HepG2 (cell line): ENCODE data around the gene USE1. TPM values are rescaled to one million over a fixed set of nuclear protein-coding genes. Genes with fewer than 3 reads are reported as not detected.

Experiments used
- ATAC-seq: fragments of 200-7000 bp; cut with Tn5 transposase; 3 replicates; pipeline ENCODE4 v1.9.1; 2020; ENCODE audit warnings: mild to moderate bottlenecking, moderate library complexity
- BruUV-seq: library from RNA; stranded (reverse); fragments of 400-500 nt; replicated peaks from 2 replicates; lab custom pipeline; 2021; lab: Mats Ljungman, UMichigan
- CTCF ChIA-PET: fragments of 300-600 bp; formaldehyde crosslinking; extraction: SDS; loops from one replicate; lab custom pipeline; 2021; ENCODE audit warnings: low total read pairs, inconsistent platforms, low intra/inter-chr PET ratio; lab: Yijun Ruan, JAX
- POLR2A ChIA-PET: fragments of 350-600 bp; sonication (Branson Sonifier 250); formaldehyde crosslinking; loops from one replicate; lab custom pipeline; 2020; ENCODE audit warnings: antibody characterized with exemption, inconsistent platforms; lab: Yijun Ruan, JAX
- DNase-seq: peaks from one replicate; pipeline ENCODE4 v3.0.0-alpha.2; 2015; ENCODE audit warnings: low spot score
- FAIRE-seq: peaks from 3 replicates; lab custom pipeline; 2011; peaks lifted over from hg19 to GRCh38; lab: Jason Lieb, UNC
- H2AFZ ChIP-seq: one replicate; pipeline ENCODE4 v1.6.1; 2011; ENCODE audit warnings: low read length, inconsistent platforms
- H3K27ac ChIP-seq: fragments of 300-600 bp; 3 replicates; pipeline ENCODE4 v1.8.0; 2011; ENCODE audit warnings: mixed run types, mild to moderate bottlenecking, mixed read lengths, low read length, inconsistent platforms; ENCODE audit not compliant: insufficient read depth; ENCODE audit errors: extremely low read length
- H3K27me3 ChIP-seq, 2 experiments: fragments of 200-600 bp in 1 of 2; 2 replicates in 1 of 2; 3 replicates in 1 of 2; pipeline versions ENCODE4 v1.6.0 to v1.8.0; 2011; ENCODE audit warnings: low read length in 2 of 2, mild to moderate bottlenecking in 2 of 2, moderate library complexity in 2 of 2, inconsistent platforms in 1 of 2; ENCODE audit not compliant: insufficient read depth in 2 of 2, control insufficient read depth in 1 of 2
- H3K36me3 ChIP-seq, 2 experiments: fragments of 200-600 bp in 1 of 2; replicated peaks in 1 of 2; 2 replicates in 1 of 2; 3 replicates in 1 of 2; pipeline versions ENCODE4 v1.5.1 to v1.8.0; 2011; ENCODE audit warnings: low read length in 2 of 2, inconsistent platforms in 1 of 2; ENCODE audit not compliant: insufficient read depth in 2 of 2, control insufficient read depth in 1 of 2
- H3K4me1 ChIP-seq: 2 replicates; pipeline ENCODE4 v1.5.1; 2012; ENCODE audit warnings: low read length, inconsistent platforms; ENCODE audit not compliant: insufficient read depth
- H3K4me2 ChIP-seq: 2 replicates; pipeline ENCODE4 v1.6.0; 2011; ENCODE audit warnings: low read depth, low read length, inconsistent platforms
- H3K4me3 ChIP-seq, 3 experiments: fragments of 200-600 bp in 1 of 3; sonication (generic), shearing (Covaris generic) in 1 of 3; replicated peaks in 1 of 3; 2 replicates each; pipeline ENCODE4 v1.5.1; 2011 to 2016; ENCODE audit warnings: low read length in 3 of 3, inconsistent platforms in 2 of 3, low read depth in 2 of 3, mild to moderate bottlenecking in 2 of 3, control low read depth in 1 of 3, mixed read lengths in 1 of 3; ENCODE audit not compliant: insufficient read depth in 1 of 3
- H3K79me2 ChIP-seq: one replicate; pipeline ENCODE4 v1.6.1; 2011; ENCODE audit warnings: low read length, inconsistent platforms; ENCODE audit not compliant: insufficient read depth
- H3K9ac ChIP-seq: 2 replicates; pipeline ENCODE4 v1.6.0; 2011; ENCODE audit warnings: mild to moderate bottlenecking, low read depth, low read length, inconsistent platforms; ENCODE audit not compliant: insufficient read depth
- H3K9me3 ChIP-seq: 2 replicates; pipeline ENCODE4 v1.5.1; 2012; ENCODE audit warnings: mild to moderate bottlenecking, low read length
- H4K20me1 ChIP-seq: 2 replicates; pipeline ENCODE4 v1.6.0; 2011; ENCODE audit warnings: inconsistent platforms, mild to moderate bottlenecking, low read length, moderate library complexity; ENCODE audit not compliant: insufficient read depth
- AGO2 ChIP-seq: fragments of 200-400 bp; formaldehyde crosslinking; optimal IDR thresholded peaks from 2 replicates; pipeline ENCODE3; 2017; ENCODE audit warnings: mild to moderate bottlenecking, low read depth, low read length, moderate library complexity
- MAZ ChIP-seq, 2 experiments: sonication (generic) in 1 of 2; formaldehyde crosslinking in 1 of 2; IDR thresholded peaks; 2 replicates each; pipeline versions ENCODE4 v1.5.0 to v1.6.1; 2012 to 2020; ENCODE audit warnings: low read depth in 2 of 2, mild to moderate bottlenecking in 2 of 2, borderline replicate concordance in 1 of 2, improper control_type of control experiment in 1 of 2, low read length in 1 of 2, missing genetic modification reagents in 1 of 2, moderate library complexity in 1 of 2
- NFE2L2 ChIP-seq: fragments of 150-350 bp; IDR thresholded peaks from 2 replicates; pipeline ENCODE4 v1.6.1; 2014; ENCODE audit warnings: low read length
- PAX8 ChIP-seq: sonication (generic); formaldehyde crosslinking; IDR thresholded peaks from 2 replicates; pipeline ENCODE4 v1.8.0; 2022; ENCODE audit warnings: mild to moderate bottlenecking, missing genetic modification reagents, borderline replicate concordance
- PHF21A ChIP-seq: sonication (generic); formaldehyde crosslinking; IDR thresholded peaks from 2 replicates; pipeline ENCODE4 v1.5.0; 2020; ENCODE audit warnings: mild to moderate bottlenecking, missing genetic modification reagents
- REL ChIP-seq: sonication (generic); formaldehyde crosslinking; conservative IDR thresholded peaks from 2 replicates; pipeline ENCODE4 v1.8.0; 2022; ENCODE audit warnings: mild to moderate bottlenecking, missing genetic modification reagents, moderate library complexity
- SAP130 ChIP-seq: IDR thresholded peaks from 2 replicates; pipeline ENCODE4 v1.6.1; 2016; ENCODE audit warnings: low read depth
- SIX1 ChIP-seq: sonication (generic); formaldehyde crosslinking; IDR thresholded peaks from 2 replicates; pipeline ENCODE4 v1.4.0; 2020; ENCODE audit warnings: missing genetic modification reagents, borderline replicate concordance
- TFDP1 ChIP-seq: IDR thresholded peaks from 2 replicates; pipeline ENCODE4 v1.6.1; 2016; ENCODE audit warnings: missing compliant biosample characterization, missing genetic modification reagents, borderline replicate concordance
- ZGPAT ChIP-seq: IDR thresholded peaks from 2 replicates; pipeline ENCODE4 v1.6.1; 2016; ENCODE audit warnings: mild to moderate bottlenecking
- ZNF18 ChIP-seq: sonication (generic); formaldehyde crosslinking; IDR thresholded peaks from 2 replicates; pipeline ENCODE4 v1.8.0; 2022; ENCODE audit warnings: mild to moderate bottlenecking, missing genetic modification reagents; ENCODE audit not compliant: insufficient replicate concordance
- ZNF552 ChIP-seq: sonication (generic); formaldehyde crosslinking; IDR thresholded peaks from 2 replicates; pipeline ENCODE4 v1.9.0; 2022; ENCODE audit warnings: missing genetic modification reagents, mild to moderate bottlenecking, borderline replicate concordance
- ZNF704 ChIP-seq: sonication (generic); formaldehyde crosslinking; IDR thresholded peaks from 2 replicates; pipeline ENCODE4 v1.8.1; 2023; ENCODE audit warnings: mild to moderate bottlenecking, inconsistent platforms, moderate library complexity, missing genetic modification reagents, borderline replicate concordance
- ZNF772 ChIP-seq: sonication (generic); formaldehyde crosslinking; IDR thresholded peaks from 2 replicates; pipeline ENCODE4 v1.5.0; 2020; ENCODE audit warnings: mild to moderate bottlenecking, missing genetic modification reagents
- ZSCAN29 ChIP-seq: sonication (generic); formaldehyde crosslinking; conservative IDR thresholded peaks from 2 replicates; pipeline ENCODE4 v1.4.0; 2020; ENCODE audit warnings: mild to moderate bottlenecking, missing genetic modification reagents
- WGBS: methylation state at CpG from one replicate; pipeline ENCODE4 v1.1.6; 2017; ENCODE audit warnings: low lambda C conversion rate; 5-methylcytosine and 5-hydroxymethylcytosine counted together
- in situ Hi-C: cut with HindIII; loops from 2 replicates; pipeline ENCODE4 v1.10.0; 2017; ENCODE audit warnings: low pct_unique_long_range_greater_than_20kb; ENCODE audit not compliant: extremely low pct_ligation_motif_present
- intact Hi-C: fragments of 100-400 bp; cut with micrococcal nuclease; formaldehyde crosslinking; loops from one replicate; pipeline ENCODE4 v1.10.0; 2022; ENCODE audit not compliant: unreplicated experiment
- polyA plus RNA-seq, 8 experiments: library from polyadenylated mRNA; depleted of rRNA in 3 of 8; stranded (reverse) in 7 of 8; unstranded in 1 of 8; fragments of >200 nt; fragmentation: Illumina TruSeq in 4 of 8; extraction: Trizol in 4 of 8; gene quantifications; 2 replicates each; pipeline versions ENCODE4 v1.2.1 to v1.2.3, GENCODE V29; 2011 to 2016; ENCODE audit warnings: low read depth in 4 of 8, missing spikeins in 1 of 8, mixed read lengths in 1 of 8; ENCODE audit not compliant: insufficient read depth in 1 of 8
- total RNA-seq, 5 experiments: library from RNA; depleted of rRNA; stranded (reverse); fragments of >200 nt; fragmentation: Illumina TruSeq; extraction: Trizol; gene quantifications; 2 replicates each; pipeline ENCODE4 v1.2.3, GENCODE V29; 2016; ENCODE audit warnings: low read depth in 1 of 5
- TF ChIP-seq, protein P1 (sequence below): IDR thresholded peaks from 2 replicates; pipeline ENCODE4 v1.6.1; 2012; ENCODE audit warnings: inconsistent platforms
- TF ChIP-seq, protein P2 (sequence below): sonication (generic); formaldehyde crosslinking; IDR thresholded peaks from 2 replicates; pipeline ENCODE4 v1.5.0; 2020; ENCODE audit warnings: missing genetic modification reagents

Gene USE1
- total and polyA plus RNA-seq, 2 of the 13 experiments (the other 11 are each of a cell fraction or from before 2014, with no cell fraction given): 9.9 to 17.6 TPM

DNA sequence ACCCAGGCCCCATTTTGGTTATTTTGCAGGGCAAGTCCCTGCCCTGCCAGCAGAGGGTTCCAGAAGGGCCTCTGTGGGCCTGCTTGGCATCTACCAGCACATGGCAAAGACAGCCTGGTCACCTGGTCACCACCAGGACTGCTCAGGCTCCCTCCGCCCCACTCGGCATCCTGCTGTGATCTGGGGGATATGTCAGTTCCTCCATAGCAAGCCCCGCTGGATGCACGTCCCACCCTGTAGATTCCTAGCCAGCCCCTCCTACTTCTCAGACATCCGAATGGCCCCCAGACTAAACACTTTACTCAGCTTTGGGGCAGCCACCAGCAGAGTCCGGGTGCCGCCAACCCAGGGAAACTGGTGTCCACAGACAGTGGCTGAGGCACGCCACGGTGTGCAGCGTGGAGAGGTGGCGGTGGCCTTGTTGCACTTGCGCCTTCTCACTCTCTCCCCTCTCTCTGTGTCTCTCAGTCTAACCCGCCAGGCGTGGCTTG, 31.8 kb upstream of the USE1 start:
- no peak for FAIRE-seq
- H3K9me3 ChIP-seq: no peaks in the 10 kb centered on the region
- TF ChIP-seq ZNF704 (no peak), AGO2 (no peak), ZSCAN29 (no peak), ZNF18 (CRISPR knock-in tag) (no peak), SAP130 (no peak), MAZ (IDR thresholded peaks at IDR 0.05; ENCODE audit: borderline replicate concordance, low read depth, low read length) (no peak), MAZ (CRISPR knock-in tag; IDR thresholded peaks at IDR 0.05; ENCODE audit: low read depth) (no peak), ZGPAT (no peak), ZNF772 (no peak), TFDP1 (no peak), ZNF552 (CRISPR knock-in tag) (no peak), REL (CRISPR knock-in tag) (no peak), SIX1 (CRISPR knock-in tag) (no peak), PHF21A (CRISPR knock-in tag) (no peak), NFE2L2 (no peak), PAX8 (CRISPR knock-in tag) (no peak)
- TF ChIP-seq, protein P1, sequence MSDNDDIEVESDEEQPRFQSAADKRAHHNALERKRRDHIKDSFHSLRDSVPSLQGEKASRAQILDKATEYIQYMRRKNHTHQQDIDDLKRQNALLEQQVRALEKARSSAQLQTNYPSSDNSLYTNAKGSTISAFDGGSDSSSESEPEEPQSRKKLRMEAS: no peak
- TF ChIP-seq, protein P2, sequence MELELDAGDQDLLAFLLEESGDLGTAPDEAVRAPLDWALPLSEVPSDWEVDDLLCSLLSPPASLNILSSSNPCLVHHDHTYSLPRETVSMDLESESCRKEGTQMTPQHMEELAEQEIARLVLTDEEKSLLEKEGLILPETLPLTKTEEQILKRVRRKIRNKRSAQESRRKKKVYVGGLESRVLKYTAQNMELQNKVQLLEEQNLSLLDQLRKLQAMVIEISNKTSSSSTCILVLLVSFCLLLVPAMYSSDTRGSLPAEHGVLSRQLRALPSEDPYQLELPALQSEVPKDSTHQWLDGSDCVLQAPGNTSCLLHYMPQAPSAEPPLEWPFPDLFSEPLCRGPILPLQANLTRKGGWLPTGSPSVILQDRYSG (CRISPR knock-in tag): no peak
- TF ChIP-seq, all 625 proteins: peak for 0
- ChIA-PET POLR2A (no interaction called here), CTCF (no interaction called here)
- Histone ChIP-seq H3K79me2 (no peaks in the 10 kb centered on the region), H3K36me3 (peaks cover 9 to 10% of the 10 kb centered on the region in 2 experiments; a peak in 3 of 5 replicates), H4K20me1 (no peaks in the 10 kb centered on the region), H2AFZ (no peak overlapping the region), H3K27me3 (no peaks in the 10 kb centered on the region), H3K27ac (no peak overlapping the region), H3K4me1 (no peaks in the 10 kb centered on the region), H3K9ac (no peak overlapping the region), H3K4me3 (no peak overlapping the region), H3K4me2 (no peak overlapping the region)
- 97% methylated on average over 14 of the region's 14 CpGs for WGBS
- intact Hi-C loops (no loop called here), in situ Hi-C loops (no loop called here)
- ATAC-seq (no peak; the same call in 2 of the 3 replicates), DNase-seq (no peak)
- BruUV-seq: no TSS peak
